ENCODE data around the gene EMX2.

EMX2 gene

DNA sequence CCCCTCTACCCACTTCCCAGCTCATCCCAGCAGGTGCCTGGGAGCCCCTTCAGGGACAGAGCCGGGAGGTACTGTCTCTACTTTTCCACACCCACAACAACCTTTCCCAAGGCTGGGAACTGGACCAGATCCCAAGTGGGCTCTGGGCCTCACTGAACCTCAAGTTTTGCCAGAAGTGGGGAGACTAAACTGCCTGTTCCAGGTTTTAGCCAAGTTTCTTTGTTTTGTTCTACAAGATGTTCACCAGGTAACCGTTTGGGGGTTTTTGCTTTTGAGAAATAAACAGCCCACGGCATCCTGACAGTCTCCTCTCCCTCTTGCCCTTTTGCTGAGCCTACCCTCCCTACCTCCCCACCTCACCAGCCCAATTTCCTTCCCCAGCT, 10.6 kb upstream of the EMX2 start:
- no peak for DNase-seq (ENCODE audit: low read depth)

DNA sequence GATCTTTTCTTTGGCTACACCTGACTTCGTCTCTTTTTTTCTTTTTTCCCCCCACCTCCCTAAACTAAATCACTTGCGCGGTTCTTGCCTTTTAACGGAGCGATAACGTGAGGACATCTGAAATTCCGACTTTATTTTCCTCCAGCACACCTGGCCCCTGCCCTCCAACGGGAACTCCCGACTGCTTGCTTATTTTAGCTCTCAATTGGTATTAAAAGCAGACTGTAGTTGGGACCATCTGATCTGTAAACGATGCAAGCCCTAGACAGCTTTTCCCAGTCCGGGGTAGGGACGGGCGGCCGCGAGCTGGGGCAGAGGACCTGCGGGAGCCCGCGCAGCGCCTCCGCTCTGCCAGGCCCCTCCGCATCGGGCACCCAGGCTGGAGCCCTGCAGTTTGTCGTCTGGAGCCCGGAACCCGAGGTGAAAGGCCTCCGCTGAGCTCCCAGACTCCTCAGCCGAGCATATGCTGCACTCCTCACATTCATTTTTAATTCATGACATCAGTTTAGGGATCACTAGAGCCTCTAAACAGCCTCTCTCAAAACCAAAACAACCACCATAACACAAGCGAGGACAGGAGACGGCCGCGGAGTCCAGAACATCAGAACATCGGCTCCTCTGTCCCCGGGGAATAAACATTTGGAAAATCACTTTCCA, 10.0 kb upstream of the EMX2 start:
- no peak for DNase-seq (ENCODE audit: low read depth)

- DNase-seq (ENCODE audit: low read depth), result no peak
These were observed 8.9 kb upstream of the EMX2 start for GRCh38 chr10:117533507-117534281.

DNA sequence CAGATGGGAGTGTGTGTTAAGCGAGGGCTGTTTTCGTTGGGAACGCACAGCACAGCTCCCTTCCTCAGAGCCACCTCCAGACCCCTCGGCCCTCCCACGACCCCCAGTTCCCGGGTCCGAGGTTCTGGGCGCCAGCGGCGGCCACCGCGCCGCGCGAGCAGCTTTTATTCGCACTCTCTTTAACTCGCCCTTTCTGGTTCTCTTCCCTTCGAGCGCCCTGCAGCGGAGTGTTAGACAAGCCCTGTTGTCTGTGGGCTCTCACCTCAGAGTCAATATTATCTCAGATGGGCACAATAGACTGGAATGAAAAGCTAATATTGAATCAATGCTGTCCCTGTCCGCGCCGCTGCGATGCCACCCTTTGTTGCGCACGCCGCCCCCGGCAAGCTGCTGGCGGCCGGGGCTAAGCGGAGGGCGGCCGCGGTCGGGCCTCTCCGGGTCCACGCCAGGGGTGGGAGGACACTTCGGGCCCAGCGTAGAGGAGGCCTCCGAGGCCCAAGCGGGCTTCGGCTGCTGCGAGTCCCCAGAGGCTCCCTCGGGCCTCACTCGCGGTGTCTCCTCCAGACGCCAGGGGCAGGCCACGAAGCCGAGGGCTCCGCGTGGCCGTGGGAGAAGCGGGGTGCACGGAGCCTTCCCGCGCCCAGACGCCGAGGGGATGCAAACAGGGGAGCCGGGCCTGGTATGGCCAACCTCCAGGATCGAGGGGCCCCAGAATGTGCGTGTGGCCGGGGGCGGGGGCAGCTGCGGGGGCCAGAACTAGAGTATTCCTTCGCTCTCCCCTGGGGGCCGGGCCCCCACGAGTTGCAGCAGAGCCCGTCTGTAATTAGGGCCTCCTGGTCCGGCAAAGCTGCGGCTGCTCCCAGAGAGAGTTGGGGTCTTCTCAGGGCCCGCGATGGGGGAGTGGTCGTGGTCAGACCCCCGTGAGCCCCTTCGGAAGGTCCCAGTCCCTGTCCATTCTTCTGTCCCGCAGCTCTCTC, 7.9 kb upstream of the EMX2 start:
- DNase-seq (ENCODE audit: low read depth), result no peak

- no peak for DNase-seq (ENCODE audit: low read depth)
These were observed 7.1 kb upstream of the EMX2 start for GRCh38 chr10:117535298-117536071.

DNA sequence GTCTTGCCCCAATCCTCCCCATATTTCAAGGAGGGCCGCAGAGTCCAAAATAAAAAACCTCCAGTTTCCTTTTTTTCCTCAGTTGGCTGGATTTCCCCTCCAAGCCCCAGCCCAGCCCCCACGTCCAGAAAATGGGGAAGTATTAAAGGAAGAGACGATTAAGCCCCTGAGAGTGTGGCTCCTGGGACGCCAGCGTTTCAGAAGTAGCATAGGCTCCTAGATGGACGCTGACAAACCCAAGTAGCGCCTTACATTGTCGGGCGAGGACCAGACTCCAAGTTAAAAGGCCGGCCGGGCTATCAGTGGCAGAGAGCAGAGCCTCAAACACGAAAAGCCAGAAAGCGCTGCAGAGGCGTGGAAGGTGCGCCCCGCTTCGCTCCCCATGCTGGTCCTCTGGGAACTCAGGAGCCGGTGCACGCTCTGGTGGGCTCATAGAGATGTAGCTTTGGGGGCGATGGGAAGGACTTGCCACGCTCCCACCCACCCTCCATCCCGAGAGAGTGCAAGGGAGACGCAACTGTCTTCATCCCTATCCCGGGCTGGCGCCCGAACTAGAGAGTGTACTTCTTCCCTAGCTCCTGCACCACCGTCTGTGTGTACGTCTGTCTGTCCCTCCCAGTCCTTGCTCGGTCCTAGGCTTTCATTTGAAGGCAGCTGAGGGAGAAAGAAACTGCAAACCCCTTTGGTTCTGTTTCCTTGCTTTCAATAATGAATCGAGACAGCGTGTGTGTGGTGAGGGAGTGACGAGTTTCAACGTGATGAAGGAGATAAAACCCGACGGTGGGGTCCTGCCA, 6.3 kb upstream of the EMX2 start:
- DNase-seq (ENCODE audit: low read depth), result no peak

DNA sequence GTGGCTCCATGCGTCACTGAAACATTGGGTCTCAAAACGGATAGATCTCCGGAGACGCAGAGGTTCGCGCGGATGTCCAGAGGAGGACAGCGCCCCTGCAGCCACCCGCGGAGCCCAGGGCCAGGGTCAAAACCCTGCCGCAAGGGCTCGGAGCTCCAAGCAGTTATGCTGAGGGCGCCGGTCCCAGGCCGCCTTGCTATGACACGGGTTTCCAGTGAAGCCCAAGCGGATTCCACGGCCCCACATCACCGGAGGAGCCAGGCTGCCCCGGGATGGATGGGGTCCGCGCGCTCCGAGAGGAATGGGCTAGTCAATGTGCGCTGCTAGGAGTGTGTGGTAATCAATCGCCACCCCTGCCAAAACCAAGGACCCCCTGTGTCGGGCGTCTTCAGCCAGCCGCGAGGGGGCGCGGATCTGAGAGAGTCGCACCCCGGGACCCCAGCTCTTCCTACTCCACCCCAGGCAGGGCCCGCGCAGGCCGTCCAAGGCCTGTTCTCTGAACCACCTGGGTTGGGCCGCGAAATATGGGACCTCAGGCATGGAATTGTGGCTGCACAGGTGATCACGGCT, 5.6 kb upstream of the EMX2 start:
- no peak for DNase-seq (ENCODE audit: low read depth)

- DNase-seq (ENCODE audit: low read depth), result no peak
These were observed 5.1 kb upstream of the EMX2 start for GRCh38 chr10:117537436-117537903.

DNA sequence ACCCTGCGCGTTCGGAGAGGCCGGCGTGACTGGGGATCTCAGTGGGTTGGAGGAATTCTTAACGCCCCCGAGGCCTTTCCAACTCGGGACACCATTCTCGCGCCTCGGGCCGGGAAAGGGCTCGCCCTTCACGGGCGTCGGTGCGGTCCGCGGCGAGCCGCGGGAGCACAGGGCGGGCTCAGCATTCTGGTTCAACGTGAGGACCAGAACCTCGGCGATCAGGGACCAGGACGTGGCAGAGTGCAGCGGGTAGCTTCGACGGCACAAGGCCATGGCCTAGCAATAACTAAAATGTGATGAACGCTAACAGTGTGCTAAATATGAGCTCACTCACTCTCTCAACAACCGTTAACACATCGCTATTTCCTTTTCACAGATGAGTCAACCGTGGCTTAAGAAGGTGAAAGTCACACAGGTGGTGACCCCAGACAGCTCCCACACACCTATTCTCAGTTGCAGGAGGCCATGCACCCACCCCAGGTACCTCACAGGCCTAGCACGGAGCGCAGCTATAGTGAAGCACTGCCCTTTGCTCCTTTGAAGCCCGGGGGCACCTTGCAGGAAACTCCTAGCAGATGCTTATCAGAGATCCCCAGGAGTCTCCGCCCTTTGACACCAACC, 4.5 kb upstream of the EMX2 start:
- DNase-seq (ENCODE audit: low read depth), result no peak

- DNase-seq (ENCODE audit: low read depth), result no peak
These were observed 3.2 kb upstream of the EMX2 start for GRCh38 chr10:117539361-117539773.

- no peak for DNase-seq (ENCODE audit: low read depth)
These were observed 2.5 kb upstream of the EMX2 start for GRCh38 chr10:117539903-117540639.

DNA sequence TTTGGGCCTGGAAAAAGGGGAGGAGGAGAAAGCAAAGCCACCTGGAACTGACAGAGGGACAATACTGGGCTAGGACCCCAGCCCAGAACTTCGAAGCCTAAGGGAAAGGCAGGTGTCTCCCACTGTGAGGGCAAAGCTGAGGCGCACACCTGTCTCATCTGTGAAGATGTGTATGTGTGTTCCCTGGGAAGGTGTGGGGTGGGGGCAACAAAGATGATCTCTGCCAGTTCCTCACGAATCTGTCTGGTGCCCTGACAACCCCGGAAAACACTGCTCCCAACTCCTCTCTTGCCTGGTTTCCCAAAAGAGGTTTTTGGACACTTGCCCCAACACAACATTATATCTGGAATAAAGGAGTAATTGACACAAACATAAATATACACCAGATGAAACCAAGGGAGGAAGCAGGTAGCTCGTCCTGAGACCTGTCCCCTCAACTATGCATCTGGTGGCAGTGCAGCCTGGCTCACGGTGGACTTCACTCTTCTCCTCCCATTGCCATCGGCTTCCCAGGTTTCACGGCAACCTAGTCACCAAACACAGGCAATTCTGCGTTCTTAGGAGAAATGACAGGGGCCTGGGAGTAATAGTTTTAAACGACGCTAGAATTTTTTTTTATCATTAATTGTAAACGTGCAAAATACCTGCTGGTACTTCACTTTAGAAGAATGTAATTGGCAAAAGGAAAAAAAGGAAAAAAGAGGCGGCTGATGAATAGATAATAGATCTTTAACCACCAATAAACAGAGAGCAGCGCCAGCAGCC, 1.7 kb upstream of the EMX2 start:
- DNase-seq (ENCODE audit: low read depth), result no peak

GRCh38 chr10:117541405-117541908, 1.1 kb upstream of the EMX2 start:
- DNase-seq (ENCODE audit: low read depth), result no peak

- no peak for DNase-seq (ENCODE audit: low read depth)
These were observed 439 bp upstream of the EMX2 start for GRCh38 chr10:117541909-117542705.

DNA sequence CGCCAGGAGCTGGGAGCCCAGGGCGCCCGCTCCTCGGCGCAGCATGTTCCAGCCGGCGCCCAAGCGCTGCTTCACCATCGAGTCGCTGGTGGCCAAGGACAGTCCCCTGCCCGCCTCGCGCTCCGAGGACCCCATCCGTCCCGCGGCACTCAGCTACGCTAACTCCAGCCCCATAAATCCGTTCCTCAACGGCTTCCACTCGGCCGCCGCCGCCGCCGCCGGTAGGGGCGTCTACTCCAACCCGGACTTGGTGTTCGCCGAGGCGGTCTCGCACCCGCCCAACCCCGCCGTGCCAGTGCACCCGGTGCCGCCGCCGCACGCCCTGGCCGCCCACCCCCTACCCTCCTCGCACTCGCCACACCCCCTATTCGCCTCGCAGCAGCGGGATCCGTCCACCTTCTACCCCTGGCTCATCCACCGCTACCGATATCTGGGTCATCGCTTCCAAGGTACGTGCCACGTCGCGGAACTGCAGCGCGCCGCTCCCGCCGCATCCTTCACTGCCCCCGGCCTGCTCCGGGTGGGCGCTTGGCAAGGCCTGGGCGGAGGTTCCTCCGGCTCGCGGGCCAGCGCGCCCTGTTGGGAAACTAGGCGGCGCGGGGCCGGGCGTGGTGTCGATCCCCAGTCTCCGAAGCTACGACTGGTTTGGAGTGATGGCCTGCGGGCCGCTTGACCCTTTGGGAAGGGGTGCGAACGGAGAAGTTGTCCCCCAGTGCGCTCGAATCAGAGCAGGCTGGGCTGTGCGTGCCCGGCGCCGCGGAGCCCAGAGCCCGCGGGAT, 868 bp downstream of the EMX2 start:
- DNase-seq (ENCODE audit: low read depth), result no peak

GRCh38 chr10:117544004-117544701, 1.6 kb downstream of the EMX2 start:
- DNase-seq (ENCODE audit: low read depth), result no peak
